Activated naive CD4-positive, alpha-beta T cell treated with anti-CD3 and anti-CD28 coated beads for 36 hours (primary cell): ENCODE results near the gene TMEM108. TPM values are rescaled to one million over a fixed set of nuclear protein-coding genes. Genes with fewer than 3 reads are reported as not detected.

Experiments used
- CTCF ChIA-PET: fragments of 350-600 bp; sonication (Branson Sonifier 250); formaldehyde crosslinking; loops from one replicate; lab custom pipeline; 2021; ENCODE audit warnings: antibody characterized with exemption; lab: Charles Lee
- DNase-seq: peaks from one replicate; pipeline ENCODE4 v3.0.0-alpha.2; 2020
- H3K27ac Mint-ChIP-seq: one replicate; pipeline ENCODE4 v1.8.0; 2021; ENCODE audit warnings: mild to moderate bottlenecking, mixed read lengths
- H3K27me3 Mint-ChIP-seq: one replicate; pipeline ENCODE4 v1.8.0; 2021; ENCODE audit warnings: low read depth, mixed read lengths
- H3K36me3 Mint-ChIP-seq: one replicate; pipeline ENCODE4 v1.8.0; 2021; ENCODE audit warnings: low read depth, mixed read lengths
- H3K4me1 Mint-ChIP-seq: one replicate; pipeline ENCODE4 v1.8.0; 2021; ENCODE audit warnings: low read depth, mixed read lengths
- H3K4me3 Mint-ChIP-seq: one replicate; pipeline ENCODE4 v1.8.0; 2021; ENCODE audit warnings: mild to moderate bottlenecking, moderate library complexity, mixed read lengths
- H3K9me3 Mint-ChIP-seq: one replicate; pipeline ENCODE4 v1.8.0; 2021; ENCODE audit warnings: mixed read lengths
- intact Hi-C: fragments of 100-400 bp; cut with micrococcal nuclease; formaldehyde crosslinking; loops from one replicate; pipeline ENCODE4 v1.15.1; 2023
- total RNA-seq, 2 experiments: library from RNA; stranded (reverse); gene quantifications; one replicate each; pipeline ENCODE4 v1.2.3, GENCODE V29; 2021

The TMEM108 gene
- total RNA-seq, 2 experiments from 2014 or later: not detected

DNA sequence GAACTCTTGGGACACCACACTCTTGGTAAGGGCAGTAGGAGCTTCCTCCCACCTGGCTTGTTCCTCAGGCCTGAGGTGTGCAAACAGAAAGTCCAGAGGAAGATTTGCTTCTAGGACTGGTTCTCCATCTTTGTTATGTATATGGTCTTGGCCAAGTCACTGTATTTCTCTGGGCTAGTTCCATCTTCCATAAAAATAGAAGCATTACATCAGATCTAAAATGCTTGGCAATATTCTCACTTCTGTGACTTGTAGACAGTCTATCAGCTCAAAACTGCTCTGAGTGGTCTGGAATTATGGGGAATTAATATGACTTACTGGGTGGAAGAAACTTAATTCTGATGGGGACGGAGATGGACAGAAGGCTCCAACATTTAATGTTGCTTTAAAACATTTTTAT is 55.2 kb downstream of the TMEM108 start:
- intact Hi-C loops: no loop called here
- H3K9me3 Mint-ChIP-seq: no peaks in the 10 kb centered on the region
- H3K4me1 Mint-ChIP-seq: no peaks in the 10 kb centered on the region
- no peaks in the 10 kb centered on the region for H3K36me3 Mint-ChIP-seq
- peaks cover 2% of the 10 kb centered on the region for H3K27me3 Mint-ChIP-seq
- no peak for DNase-seq
- no peak overlapping the region for H3K27ac Mint-ChIP-seq
- H3K4me3 Mint-ChIP-seq: no peak overlapping the region
- CTCF ChIA-PET: no interaction called here

DNA sequence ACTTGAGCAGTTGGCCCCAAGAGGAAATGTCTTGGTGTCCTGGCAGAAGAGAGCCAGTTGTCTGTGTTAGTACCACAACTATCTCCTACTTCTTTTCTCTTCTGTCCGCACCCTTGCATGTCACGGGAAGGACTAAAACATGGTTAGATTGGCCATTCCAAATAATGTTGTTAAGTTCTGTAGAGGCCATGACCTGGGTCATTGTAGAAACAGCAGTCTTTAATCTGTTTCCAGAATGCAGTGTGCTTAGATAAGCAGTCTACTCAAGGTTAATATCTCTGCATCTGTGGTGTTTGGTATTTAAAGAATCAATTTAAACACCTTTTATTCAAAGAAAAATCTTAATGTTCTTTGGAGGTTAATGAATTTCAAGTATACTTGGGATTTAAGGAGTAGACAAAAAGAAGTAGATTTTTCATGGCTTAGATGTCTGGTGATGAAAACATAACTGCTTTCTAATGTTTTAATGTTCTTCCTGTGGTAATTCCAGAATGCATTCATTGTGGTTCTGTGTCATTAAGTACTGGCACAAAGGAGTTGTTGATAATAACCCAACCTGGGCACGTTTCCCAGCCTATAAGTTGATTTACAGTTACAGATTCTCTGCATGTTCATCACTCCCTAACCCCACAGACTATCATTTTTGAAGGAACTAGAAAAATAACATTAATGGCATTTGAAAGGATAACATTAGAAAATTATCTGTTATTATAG is 58.9 kb downstream of the TMEM108 start:
- Mint-ChIP-seq H3K9me3 (no peaks in the 10 kb centered on the region), H3K4me1 (no peaks in the 10 kb centered on the region), H3K4me3 (no peak overlapping the region), H3K27me3 (peaks cover 2% of the 10 kb centered on the region), H3K27ac (no peak overlapping the region), H3K36me3 (no peaks in the 10 kb centered on the region)
- CTCF ChIA-PET: no interaction called here
- intact Hi-C loops: no loop called here
- DNase-seq: no peak

DNA sequence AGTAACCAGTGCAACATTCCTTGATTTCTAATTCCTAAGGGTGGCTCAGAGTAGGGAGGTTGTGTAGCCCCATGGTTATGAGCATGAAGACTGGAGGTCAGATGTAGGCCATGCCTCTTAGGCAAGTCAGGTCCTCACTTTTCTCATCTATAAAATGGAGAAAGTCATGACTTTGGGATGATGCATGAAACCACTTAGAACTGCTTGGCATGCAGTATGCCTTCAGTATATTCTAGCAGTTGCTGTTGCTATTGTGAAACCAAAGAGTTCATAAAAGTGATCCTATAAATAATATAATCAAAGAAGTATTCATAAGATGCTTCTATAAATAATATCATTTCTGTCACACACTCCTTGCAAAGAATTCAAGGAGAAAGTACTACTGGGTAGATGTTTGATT is 65.5 kb downstream of the TMEM108 start:
- H3K4me3 Mint-ChIP-seq: no peak overlapping the region
- no peaks in the 10 kb centered on the region for H3K4me1 Mint-ChIP-seq
- no peaks in the 10 kb centered on the region for H3K36me3 Mint-ChIP-seq
- H3K9me3 Mint-ChIP-seq: no peaks in the 10 kb centered on the region
- DNase-seq: no peak
- no peaks in the 10 kb centered on the region for H3K27me3 Mint-ChIP-seq
- intact Hi-C loops: no loop called here
- CTCF ChIA-PET: no interaction called here
- no peak overlapping the region for H3K27ac Mint-ChIP-seq

DNA sequence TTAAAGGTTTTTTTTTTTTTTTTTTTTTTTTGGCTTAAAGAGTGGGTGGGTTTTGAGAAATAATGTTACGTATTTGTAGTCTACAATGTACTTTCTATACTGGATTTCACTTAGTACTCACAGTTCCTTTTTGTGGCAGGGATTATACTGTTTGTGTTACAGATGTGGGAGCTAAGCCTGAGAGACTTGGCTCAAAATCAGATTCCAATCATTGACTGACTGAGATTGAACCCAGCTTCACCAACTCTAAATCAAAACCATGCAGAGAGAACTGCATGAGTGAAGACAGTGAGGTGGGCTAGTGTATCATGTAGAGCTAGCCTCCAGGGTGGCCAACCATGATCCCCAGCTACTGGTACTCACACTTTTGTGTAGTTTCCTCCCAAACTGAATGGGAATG is 68.0 kb downstream of the TMEM108 start:
- Mint-ChIP-seq H3K36me3 (no peaks in the 10 kb centered on the region), H3K4me3 (no peak overlapping the region), H3K27ac (no peak overlapping the region), H3K4me1 (no peaks in the 10 kb centered on the region), H3K9me3 (no peaks in the 10 kb centered on the region), H3K27me3 (peaks cover 4% of the 10 kb centered on the region)
- intact Hi-C loops: no loop called here
- DNase-seq: no peak
- CTCF ChIA-PET: no interaction called here

DNA sequence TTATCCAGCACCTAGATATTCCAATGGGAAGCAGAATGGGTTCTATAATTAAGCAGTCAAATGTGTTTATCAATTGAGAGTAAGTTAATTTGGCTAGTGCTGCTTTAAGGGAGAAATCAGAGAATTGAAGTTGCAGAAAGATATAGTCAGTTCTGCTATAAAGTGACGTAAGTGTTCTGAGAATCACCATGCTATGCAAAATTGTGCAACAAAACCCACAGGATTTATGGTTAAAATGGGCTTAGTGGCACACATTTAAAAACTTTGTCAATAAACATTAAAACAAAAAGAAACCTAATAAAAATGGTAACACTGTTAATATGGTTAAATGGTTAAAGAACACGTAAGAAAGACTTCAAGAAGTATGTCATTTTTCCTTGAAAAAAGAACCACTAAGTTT is 74.5 kb downstream of the TMEM108 start:
- Mint-ChIP-seq H3K36me3 (no peaks in the 10 kb centered on the region), H3K27me3 (peaks cover 4% of the 10 kb centered on the region), H3K27ac (no peak overlapping the region), H3K4me1 (no peaks in the 10 kb centered on the region), H3K4me3 (no peak overlapping the region), H3K9me3 (no peaks in the 10 kb centered on the region)
- no peak for DNase-seq
- CTCF ChIA-PET: no interaction called here
- intact Hi-C loops: no loop called here

DNA sequence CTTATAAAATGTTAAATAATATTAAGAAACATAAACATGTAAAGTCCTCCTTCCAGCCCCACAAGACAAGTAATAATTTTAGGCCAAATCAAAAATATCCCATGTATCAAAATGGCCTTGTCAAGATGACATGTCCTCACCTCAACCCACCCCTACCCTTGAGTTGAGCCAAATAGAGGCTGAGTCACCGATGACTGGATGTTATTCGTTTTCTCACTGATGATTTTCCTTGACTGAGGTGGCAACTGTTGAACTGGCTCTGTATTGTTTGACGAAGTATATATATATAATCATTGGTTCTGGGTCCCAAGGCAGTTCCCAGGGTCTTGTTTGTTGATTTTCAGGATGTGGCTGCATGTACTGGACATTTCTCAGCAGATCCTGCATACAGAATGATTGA is 75.3 kb downstream of the TMEM108 start:
- H3K9me3 Mint-ChIP-seq: no peaks in the 10 kb centered on the region
- intact Hi-C loops: no loop called here
- no peak overlapping the region for H3K27ac Mint-ChIP-seq
- no peaks in the 10 kb centered on the region for H3K4me1 Mint-ChIP-seq
- H3K36me3 Mint-ChIP-seq: no peaks in the 10 kb centered on the region
- DNase-seq: no peak
- peaks cover 4% of the 10 kb centered on the region for H3K27me3 Mint-ChIP-seq
- CTCF ChIA-PET: no interaction called here
- H3K4me3 Mint-ChIP-seq: no peak overlapping the region

DNA sequence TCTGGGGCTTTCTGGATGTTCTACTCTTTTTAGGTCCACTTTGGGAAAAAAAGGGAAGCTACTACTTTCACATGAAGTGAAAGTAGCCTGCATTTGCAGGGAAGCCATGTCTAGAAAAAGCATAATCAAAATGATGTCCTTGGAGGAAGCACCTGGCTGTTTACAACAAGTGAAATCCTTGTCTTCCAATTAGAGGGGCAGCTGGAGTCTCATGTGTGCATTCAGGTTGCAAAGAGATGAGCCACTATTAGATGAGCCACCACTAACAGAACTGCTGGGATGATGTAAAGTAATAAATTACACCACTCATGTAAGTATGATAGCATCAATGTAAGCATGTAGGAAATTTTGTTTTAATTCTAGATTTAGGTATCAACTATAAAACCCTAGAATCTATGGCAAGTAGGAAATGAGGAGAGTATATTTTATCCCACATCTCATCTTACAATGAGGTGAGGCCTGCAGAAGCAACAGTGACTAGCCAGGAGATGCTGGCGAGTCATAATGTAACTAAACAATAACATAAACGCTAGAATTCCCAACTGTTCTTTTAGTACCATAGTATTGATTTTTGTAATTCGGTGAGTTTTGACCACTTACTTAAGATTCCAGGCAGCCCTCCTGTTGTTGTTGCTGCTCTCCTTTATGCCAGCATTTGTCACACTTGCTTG is 75.9 kb downstream of the TMEM108 start:
- Mint-ChIP-seq H3K27me3 (peaks cover 3% of the 10 kb centered on the region), H3K9me3 (no peaks in the 10 kb centered on the region), H3K4me3 (no peak overlapping the region), H3K4me1 (no peaks in the 10 kb centered on the region), H3K36me3 (no peaks in the 10 kb centered on the region), H3K27ac (no peak overlapping the region)
- DNase-seq: no peak
- CTCF ChIA-PET: no interaction called here
- intact Hi-C loops: no loop called here

DNA sequence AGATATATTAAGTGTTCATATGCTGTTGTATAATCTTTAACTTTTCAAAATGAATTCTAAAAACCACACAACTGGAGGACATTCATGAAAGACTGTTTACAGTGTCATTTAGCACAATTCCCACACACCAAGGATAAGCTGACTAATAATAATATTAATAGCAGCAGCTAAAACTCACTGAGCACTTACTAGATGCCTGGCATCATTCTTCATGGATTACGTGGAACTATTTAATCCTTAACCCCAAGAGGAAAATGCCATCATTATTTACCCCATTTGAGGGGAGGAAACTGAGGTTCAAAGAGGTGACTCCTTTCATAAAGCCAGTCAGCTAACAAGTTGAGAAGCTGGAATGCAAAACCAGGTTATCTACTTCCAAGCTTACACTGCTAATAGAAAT is 77.0 kb downstream of the TMEM108 start:
- H3K4me3 Mint-ChIP-seq: no peak overlapping the region
- no peaks in the 10 kb centered on the region for H3K27me3 Mint-ChIP-seq
- no peaks in the 10 kb centered on the region for H3K9me3 Mint-ChIP-seq
- DNase-seq: no peak
- H3K4me1 Mint-ChIP-seq: no peaks in the 10 kb centered on the region
- no peaks in the 10 kb centered on the region for H3K36me3 Mint-ChIP-seq
- no peak overlapping the region for H3K27ac Mint-ChIP-seq
- intact Hi-C loops: no loop called here
- CTCF ChIA-PET: no interaction called here

DNA sequence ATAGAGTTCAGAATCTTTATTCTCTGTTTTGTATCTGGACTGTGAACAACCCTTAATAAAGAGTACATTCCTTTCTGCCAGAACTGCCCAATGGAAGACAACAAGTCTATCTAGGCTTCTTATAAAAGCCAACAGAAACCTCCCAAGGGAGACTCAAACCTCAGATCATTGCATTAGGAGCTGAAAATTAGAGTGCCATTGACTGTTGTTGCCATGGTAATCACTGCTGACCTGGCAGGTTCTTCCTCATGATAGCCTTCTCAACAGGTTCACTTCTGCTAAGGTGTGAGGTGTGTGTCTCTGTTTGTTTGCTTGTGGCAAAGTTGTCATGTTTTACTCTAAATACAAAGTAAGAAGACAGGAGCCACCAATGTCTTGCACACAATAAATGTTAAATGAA is 79.2 kb downstream of the TMEM108 start:
- CTCF ChIA-PET: no interaction called here
- Mint-ChIP-seq H3K9me3 (no peaks in the 10 kb centered on the region), H3K27ac (no peak overlapping the region), H3K27me3 (peaks cover 4% of the 10 kb centered on the region), H3K4me3 (no peak overlapping the region), H3K4me1 (no peaks in the 10 kb centered on the region), H3K36me3 (no peaks in the 10 kb centered on the region)
- no peak for DNase-seq
- intact Hi-C loops: no loop called here

DNA sequence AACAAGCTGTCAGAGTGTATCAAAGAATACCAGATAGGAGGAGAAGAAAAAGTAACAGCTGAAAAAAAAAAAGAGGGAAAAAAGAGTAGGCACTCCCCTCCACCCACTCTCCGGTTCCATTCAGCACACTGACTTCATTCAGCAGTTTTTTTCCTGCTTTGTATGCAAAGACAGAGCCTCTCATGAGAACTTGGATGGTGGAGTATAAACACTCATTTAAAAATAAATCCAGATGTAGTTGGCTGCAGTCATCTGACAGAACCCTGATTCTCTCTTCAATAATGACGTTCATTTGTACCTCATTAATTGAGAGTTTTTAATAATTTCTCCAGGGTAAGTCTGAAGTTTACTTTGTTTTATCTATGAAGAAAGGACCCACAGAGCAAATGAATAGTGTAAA is 81.0 kb downstream of the TMEM108 start:
- H3K27ac Mint-ChIP-seq: no peak overlapping the region
- CTCF ChIA-PET: interaction anchor here (0.7 kb wide), 1 partner anchor 825 kb away, joined by 3 read pairs; no protein-coding TSS in a partner anchor
- H3K27me3 Mint-ChIP-seq: peaks cover 4% of the 10 kb centered on the region
- no peaks in the 10 kb centered on the region for H3K4me1 Mint-ChIP-seq
- H3K36me3 Mint-ChIP-seq: no peaks in the 10 kb centered on the region
- no peak for DNase-seq
- intact Hi-C loops: no loop called here
- no peaks in the 10 kb centered on the region for H3K9me3 Mint-ChIP-seq
- H3K4me3 Mint-ChIP-seq: no peak overlapping the region

DNA sequence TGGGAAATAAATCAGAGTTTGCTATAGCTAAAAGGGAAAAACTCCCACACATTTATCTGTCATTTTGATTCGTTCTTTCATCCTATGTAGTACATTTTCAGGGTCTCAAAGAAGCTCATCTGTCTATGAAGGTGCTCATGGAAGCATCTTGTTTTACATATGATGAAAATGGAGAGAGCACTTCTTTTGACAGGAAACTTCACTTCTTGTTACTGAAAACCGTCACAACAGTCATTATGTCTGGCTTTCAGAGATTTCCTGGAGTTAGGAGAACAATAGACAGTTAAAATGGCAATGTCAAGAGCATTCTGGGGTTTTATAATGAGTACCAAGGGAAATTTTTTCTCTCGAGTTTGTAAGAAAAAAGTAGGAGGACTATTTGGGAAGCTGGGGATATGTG is 83.3 kb downstream of the TMEM108 start:
- no peak for DNase-seq
- CTCF ChIA-PET: no interaction called here

DNA sequence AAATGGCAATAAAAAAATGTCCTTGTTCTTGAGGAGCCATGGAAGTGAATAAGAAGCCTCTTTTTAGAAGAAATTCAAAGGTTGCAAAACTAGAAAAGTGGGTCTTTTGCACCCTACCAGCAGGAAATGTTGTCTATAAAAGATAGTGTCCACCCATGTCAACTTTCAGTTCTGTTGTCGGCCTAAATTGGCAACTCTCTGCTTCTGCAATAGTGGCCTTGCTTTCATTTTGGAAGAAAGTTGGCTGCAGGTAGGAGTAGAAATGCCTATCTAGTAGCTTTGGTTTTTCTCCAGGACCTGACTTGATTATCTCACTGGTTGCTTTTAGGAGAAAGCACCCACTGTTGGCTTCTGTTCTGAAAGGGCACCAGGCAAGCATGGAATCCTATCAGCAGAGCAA is 85.4 kb downstream of the TMEM108 start:
- H3K4me3 Mint-ChIP-seq: no peak overlapping the region
- DNase-seq: no peak
- H3K4me1 Mint-ChIP-seq: no peaks in the 10 kb centered on the region
- H3K27ac Mint-ChIP-seq: no peak overlapping the region
- no peaks in the 10 kb centered on the region for H3K9me3 Mint-ChIP-seq
- H3K36me3 Mint-ChIP-seq: no peaks in the 10 kb centered on the region
- peaks cover 6% of the 10 kb centered on the region for H3K27me3 Mint-ChIP-seq
- intact Hi-C loops: no loop called here
- CTCF ChIA-PET: no interaction called here

More for the DNA sequence above, 83.3 kb downstream of the TMEM108 start:
- H3K27ac Mint-ChIP-seq: no peak overlapping the region
- H3K4me1 Mint-ChIP-seq: no peaks in the 10 kb centered on the region
- intact Hi-C loops: no loop called here
- no peaks in the 10 kb centered on the region for H3K9me3 Mint-ChIP-seq
- H3K27me3 Mint-ChIP-seq: peaks cover 6% of the 10 kb centered on the region
- H3K4me3 Mint-ChIP-seq: no peak overlapping the region
- H3K36me3 Mint-ChIP-seq: no peaks in the 10 kb centered on the region

DNA sequence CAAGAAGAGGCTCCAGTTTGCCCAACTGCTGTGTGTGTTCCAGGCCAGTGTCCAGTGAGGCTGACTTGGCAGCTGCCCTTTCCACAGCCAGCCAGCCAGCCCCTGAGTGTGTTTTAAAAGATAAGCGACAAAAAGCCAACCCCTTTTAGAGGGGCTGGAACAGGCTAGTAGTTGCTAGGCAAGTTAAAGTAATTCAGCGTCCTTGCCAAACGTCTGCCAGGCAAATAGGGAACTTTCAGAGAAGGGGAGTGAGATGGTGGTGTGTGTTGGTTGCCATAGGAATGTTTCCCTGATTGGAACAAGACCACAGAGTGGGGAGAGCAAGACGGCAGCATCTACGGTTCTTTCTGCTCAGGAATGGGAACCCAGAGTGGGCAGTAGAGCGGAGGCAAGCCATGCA is 86.3 kb downstream of the TMEM108 start:
- no peak overlapping the region for H3K27ac Mint-ChIP-seq
- no peaks in the 10 kb centered on the region for H3K4me1 Mint-ChIP-seq
- no peak for DNase-seq
- CTCF ChIA-PET: no interaction called here
- H3K9me3 Mint-ChIP-seq: no peaks in the 10 kb centered on the region
- intact Hi-C loops: no loop called here
- peaks cover 6% of the 10 kb centered on the region for H3K27me3 Mint-ChIP-seq
- H3K36me3 Mint-ChIP-seq: no peaks in the 10 kb centered on the region
- H3K4me3 Mint-ChIP-seq: no peak overlapping the region
